Measurements from ENCODE around the gene CD200R1L.

DNA sequence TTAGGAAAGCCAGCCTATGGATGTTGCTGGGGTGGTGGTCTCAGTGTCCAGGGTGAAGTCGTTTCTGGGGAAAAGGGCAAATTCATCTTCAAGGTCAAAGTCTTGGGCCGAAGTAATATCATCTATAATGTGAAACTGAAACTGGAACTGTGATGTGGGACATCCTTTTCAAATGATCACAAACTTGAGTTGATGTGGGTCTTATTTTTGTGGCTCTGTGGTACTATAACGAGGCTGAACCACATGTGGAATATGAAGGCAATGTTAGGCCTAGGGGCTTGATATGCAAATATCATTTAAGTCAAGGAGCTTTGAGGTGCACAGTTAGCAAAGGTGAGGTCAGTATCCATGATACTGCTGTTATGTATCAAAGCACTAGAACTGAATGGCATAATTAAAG lies 1.5 kb upstream of the CD200R1L start:
- TF ChIP-seq, protein P1, sequence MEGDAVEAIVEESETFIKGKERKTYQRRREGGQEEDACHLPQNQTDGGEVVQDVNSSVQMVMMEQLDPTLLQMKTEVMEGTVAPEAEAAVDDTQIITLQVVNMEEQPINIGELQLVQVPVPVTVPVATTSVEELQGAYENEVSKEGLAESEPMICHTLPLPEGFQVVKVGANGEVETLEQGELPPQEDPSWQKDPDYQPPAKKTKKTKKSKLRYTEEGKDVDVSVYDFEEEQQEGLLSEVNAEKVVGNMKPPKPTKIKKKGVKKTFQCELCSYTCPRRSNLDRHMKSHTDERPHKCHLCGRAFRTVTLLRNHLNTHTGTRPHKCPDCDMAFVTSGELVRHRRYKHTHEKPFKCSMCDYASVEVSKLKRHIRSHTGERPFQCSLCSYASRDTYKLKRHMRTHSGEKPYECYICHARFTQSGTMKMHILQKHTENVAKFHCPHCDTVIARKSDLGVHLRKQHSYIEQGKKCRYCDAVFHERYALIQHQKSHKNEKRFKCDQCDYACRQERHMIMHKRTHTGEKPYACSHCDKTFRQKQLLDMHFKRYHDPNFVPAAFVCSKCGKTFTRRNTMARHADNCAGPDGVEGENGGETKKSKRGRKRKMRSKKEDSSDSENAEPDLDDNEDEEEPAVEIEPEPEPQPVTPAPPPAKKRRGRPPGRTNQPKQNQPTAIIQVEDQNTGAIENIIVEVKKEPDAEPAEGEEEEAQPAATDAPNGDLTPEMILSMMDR (IDR thresholded peaks at IDR 0.05), result no peak
- TF ChIP-seq, protein P2, sequence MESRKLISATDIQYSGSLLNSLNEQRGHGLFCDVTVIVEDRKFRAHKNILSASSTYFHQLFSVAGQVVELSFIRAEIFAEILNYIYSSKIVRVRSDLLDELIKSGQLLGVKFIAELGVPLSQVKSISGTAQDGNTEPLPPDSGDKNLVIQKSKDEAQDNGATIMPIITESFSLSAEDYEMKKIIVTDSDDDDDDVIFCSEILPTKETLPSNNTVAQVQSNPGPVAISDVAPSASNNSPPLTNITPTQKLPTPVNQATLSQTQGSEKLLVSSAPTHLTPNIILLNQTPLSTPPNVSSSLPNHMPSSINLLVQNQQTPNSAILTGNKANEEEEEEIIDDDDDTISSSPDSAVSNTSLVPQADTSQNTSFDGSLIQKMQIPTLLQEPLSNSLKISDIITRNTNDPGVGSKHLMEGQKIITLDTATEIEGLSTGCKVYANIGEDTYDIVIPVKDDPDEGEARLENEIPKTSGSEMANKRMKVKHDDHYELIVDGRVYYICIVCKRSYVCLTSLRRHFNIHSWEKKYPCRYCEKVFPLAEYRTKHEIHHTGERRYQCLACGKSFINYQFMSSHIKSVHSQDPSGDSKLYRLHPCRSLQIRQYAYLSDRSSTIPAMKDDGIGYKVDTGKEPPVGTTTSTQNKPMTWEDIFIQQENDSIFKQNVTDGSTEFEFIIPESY (IDR thresholded peaks at IDR 0.05; ENCODE audit: borderline replicate concordance, low read depth), result no peak
- no peak for TF ChIP-seq RAD21 (IDR thresholded peaks at IDR 0.05; ENCODE audit: low read length)
- no peak for TF ChIP-seq POLR2AphosphoS5 (IDR thresholded peaks at IDR 0.05; ENCODE audit: low read depth, low read length)
- no peak for TF ChIP-seq MEF2A (IDR thresholded peaks at IDR 0.05; ENCODE audit: borderline replicate concordance, low read depth)
- TF ChIP-seq, protein P3, sequence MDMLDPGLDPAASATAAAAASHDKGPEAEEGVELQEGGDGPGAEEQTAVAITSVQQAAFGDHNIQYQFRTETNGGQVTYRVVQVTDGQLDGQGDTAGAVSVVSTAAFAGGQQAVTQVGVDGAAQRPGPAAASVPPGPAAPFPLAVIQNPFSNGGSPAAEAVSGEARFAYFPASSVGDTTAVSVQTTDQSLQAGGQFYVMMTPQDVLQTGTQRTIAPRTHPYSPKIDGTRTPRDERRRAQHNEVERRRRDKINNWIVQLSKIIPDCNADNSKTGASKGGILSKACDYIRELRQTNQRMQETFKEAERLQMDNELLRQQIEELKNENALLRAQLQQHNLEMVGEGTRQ (IDR thresholded peaks at IDR 0.05; ENCODE audit: borderline replicate concordance, low read depth, low read length), result no peak
- no peak for TF ChIP-seq NFIC (IDR thresholded peaks at IDR 0.05; ENCODE audit: borderline replicate concordance)
- TF ChIP-seq ELF1 (IDR thresholded peaks at IDR 0.05), result no peak
- TF ChIP-seq RCOR1 (IDR thresholded peaks at IDR 0.05; ENCODE audit: low read length), result no peak
